ENCODE measurements around the gene CFAP210.

DNA sequence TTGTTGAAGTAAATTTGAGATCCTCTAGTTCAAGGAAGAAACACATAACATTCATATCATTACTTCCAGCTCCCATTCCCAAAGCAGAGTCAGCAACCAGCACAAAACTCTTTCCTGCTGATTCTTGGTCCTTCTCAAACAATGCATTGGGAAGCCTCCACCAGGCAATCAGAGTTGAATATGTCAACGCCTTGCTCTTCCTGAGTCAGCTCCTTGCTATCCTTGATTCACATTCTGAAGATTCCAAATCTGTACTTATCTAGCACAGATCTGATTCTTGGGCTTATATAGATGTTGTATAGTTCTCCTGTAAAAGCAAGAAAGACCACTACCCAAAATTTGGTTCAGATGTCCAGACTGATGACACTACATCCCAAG lies 29.6 kb downstream of the CFAP210 start:
- no peak for TF ChIP-seq POLR2A (IDR thresholded peaks at IDR 0.05; ENCODE audit: low read depth, low read length)
- no peak for TF ChIP-seq POLR2AphosphoS5 (IDR thresholded peaks at IDR 0.05; ENCODE audit: low read depth, low read length)
